ENCODE measurements around the gene ZNF497. TPM values are rescaled to one million over a fixed set of nuclear protein-coding genes. Genes with fewer than 3 reads are reported as not detected.
"Not testable (repeated sequence)": the region's sequence is repeated elsewhere in the genome, so short reads cannot be mapped to it uniquely, and the experiment has no call there.

ZNF497 gene
- total RNA-seq, 4 donors from 2014 or later = 7.1 to 16.2 (median 8.1) TPM

- Histone ChIP-seq H3K4me1 (peaks cover 9 to 27% of the 10 kb centered on the region in 2 donors), H3K4me3 (replicated peaks in 1 of 3) (peak overlapping the region in 1 of 3 donors; percentile 96), H3K27ac (no peak overlapping the region), H3K27me3 (no peaks in the 10 kb centered on the region), H3K36me3 (no peaks in the 10 kb centered on the region), H3K9me3 (no peaks in the 10 kb centered on the region)
- TF ChIP-seq CTCF (IDR thresholded peaks at IDR 0.05) (no peak), POLR2A (IDR thresholded peaks at IDR 0.05) (no peak)
- intact Hi-C loops (cut with DNase I) = no loop called here
- 60 to 79% methylated on average over 9 to 10 of the region's 10 CpGs for WGBS, 2 donors
- DNase-seq = no peak
These were observed 44.5 kb upstream of the ZNF497 start for GRCh38 chr19:58406818-58407657.

GRCh38 chr19:58403920-58404478 is 41.4 kb upstream of the ZNF497 start:
- H3K4me3 ChIP-seq (replicated peaks in 1 of 3); DNase-seq; H3K9me3 ChIP-seq; H3K36me3 ChIP-seq; H3K27me3 ChIP-seq; intact Hi-C loops (cut with DNase I); H3K27ac ChIP-seq: not testable (repeated sequence)
- peaks cover 13 to 28% of the 10 kb centered on the region in 2 donors for H3K4me1 ChIP-seq
- WGBS, 2 donors = 58 to 60% methylated on average over 5 of the region's 5 CpGs

- H3K4me1 ChIP-seq = peaks cover 13 to 18% of the 10 kb centered on the region in 2 donors
- intact Hi-C loops (cut with DNase I) = no loop called here
- peaks cover 3% of the 10 kb centered on the region for H3K27me3 ChIP-seq
- H3K36me3 ChIP-seq = no peaks in the 10 kb centered on the region
- no peak for TF ChIP-seq CTCF (IDR thresholded peaks at IDR 0.05)
- TF ChIP-seq POLR2A (IDR thresholded peaks at IDR 0.05) = no peak
- DNase-seq = no peak
- H3K27ac ChIP-seq = peak overlapping the region in 1 of 3 donors; percentile 26
- 24 to 36% methylated on average over 23 of the region's 23 CpGs for WGBS, 2 donors
- peak overlapping the region in 1 of 3 donors; percentile 30 for H3K4me3 ChIP-seq (replicated peaks in 1 of 3)
- H3K9me3 ChIP-seq = no peaks in the 10 kb centered on the region
These were observed 39.4 kb upstream of the ZNF497 start for GRCh38 chr19:58401840-58402421.

- H3K4me1 ChIP-seq = peaks cover 13 to 20% of the 10 kb centered on the region in 2 donors
- no peaks in the 10 kb centered on the region for H3K36me3 ChIP-seq
- H3K27ac ChIP-seq = peak overlapping the region in 1 of 3 donors; percentile 26
- 1% methylated on average over 41 to 55 of the region's 80 CpGs for WGBS, 2 donors
- H3K9me3 ChIP-seq = no peaks in the 10 kb centered on the region
- TF ChIP-seq POLR2A (IDR thresholded peaks at IDR 0.05) = peak in 1 of 2 donors; percentile 92
- peak in 1 of 6 experiments; percentile 10 for TF ChIP-seq CTCF (IDR thresholded peaks at IDR 0.05)
- peaks cover 6% of the 10 kb centered on the region for H3K27me3 ChIP-seq
- intact Hi-C loops (cut with DNase I) = no loop called here
- DNase-seq = peak; percentile 100
- H3K4me3 ChIP-seq (replicated peaks in 1 of 3) = peak overlapping the region in 1 of 3 donors; percentile 30
These were observed 38.6 kb upstream of the ZNF497 start for GRCh38 chr19:58400916-58401839.

- H3K27ac ChIP-seq = no peak overlapping the region
- peak overlapping the region in 1 of 3 donors; percentile 28 for H3K4me3 ChIP-seq (replicated peaks in 1 of 3)
- H3K27me3 ChIP-seq = peaks cover 6% of the 10 kb centered on the region
- 44 to 65% methylated on average over 13 to 18 of the region's 18 CpGs for WGBS, 2 donors
- no peaks in the 10 kb centered on the region for H3K9me3 ChIP-seq
- DNase-seq = no peak
- H3K36me3 ChIP-seq = no peaks in the 10 kb centered on the region
- TF ChIP-seq POLR2A (IDR thresholded peaks at IDR 0.05) (no peak), CTCF (IDR thresholded peaks at IDR 0.05) (no peak)
- intact Hi-C loops (cut with DNase I) = no loop called here
- peaks cover 13 to 28% of the 10 kb centered on the region in 2 donors for H3K4me1 ChIP-seq
These were observed 37.9 kb upstream of the ZNF497 start for GRCh38 chr19:58400316-58400915.

Measured in thyroid gland (tissue), 4 donors.